Esophagus squamous epithelium (tissue), 4 donors: ENCODE measurements around the gene TMEFF2.

Experiments used
- POLR2A ChIP-seq, 4 donors: fragments of 450-650 bp; IDR thresholded peaks; one replicate each; pipeline ENCODE4 v1.6.1; 2017; ENCODE audit warnings: antibody characterized with exemption in 4 of 4, mild to moderate bottlenecking in 4 of 4, moderate library complexity in 3 of 4
- TF ChIP-seq, protein P1 (sequence below), 6 experiments: fragments of 450-650 bp in 4 of 6; fragments of 200-600 bp in 2 of 6; sonication (generic) in 2 of 6; IDR thresholded peaks; one replicate each; pipeline ENCODE4 v1.5.1; 2016 to 2019; ENCODE audit warnings: antibody characterized with exemption in 6 of 6, mild to moderate bottlenecking in 4 of 6, moderate library complexity in 4 of 6

DNA sequence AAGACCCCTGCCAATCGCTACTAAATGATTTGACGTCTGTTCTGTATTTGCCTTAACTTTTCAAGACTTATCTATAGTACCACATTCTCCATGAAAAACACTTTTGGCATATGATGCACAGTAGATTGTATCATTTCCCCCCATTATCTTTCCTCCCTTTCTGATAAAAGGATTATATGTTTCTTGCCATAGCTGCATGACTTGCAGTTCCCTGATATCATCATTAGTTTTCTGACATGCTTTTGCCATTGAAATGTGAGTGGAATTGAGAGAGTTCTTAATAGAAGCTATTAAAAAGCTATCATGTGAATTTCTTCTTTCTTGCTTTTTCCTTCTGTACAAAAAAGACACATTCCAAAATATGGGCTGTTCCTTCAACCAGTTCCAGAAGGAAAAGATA, 130.3 kb downstream of the TMEFF2 start:
- TF ChIP-seq, protein P1, sequence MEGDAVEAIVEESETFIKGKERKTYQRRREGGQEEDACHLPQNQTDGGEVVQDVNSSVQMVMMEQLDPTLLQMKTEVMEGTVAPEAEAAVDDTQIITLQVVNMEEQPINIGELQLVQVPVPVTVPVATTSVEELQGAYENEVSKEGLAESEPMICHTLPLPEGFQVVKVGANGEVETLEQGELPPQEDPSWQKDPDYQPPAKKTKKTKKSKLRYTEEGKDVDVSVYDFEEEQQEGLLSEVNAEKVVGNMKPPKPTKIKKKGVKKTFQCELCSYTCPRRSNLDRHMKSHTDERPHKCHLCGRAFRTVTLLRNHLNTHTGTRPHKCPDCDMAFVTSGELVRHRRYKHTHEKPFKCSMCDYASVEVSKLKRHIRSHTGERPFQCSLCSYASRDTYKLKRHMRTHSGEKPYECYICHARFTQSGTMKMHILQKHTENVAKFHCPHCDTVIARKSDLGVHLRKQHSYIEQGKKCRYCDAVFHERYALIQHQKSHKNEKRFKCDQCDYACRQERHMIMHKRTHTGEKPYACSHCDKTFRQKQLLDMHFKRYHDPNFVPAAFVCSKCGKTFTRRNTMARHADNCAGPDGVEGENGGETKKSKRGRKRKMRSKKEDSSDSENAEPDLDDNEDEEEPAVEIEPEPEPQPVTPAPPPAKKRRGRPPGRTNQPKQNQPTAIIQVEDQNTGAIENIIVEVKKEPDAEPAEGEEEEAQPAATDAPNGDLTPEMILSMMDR (IDR thresholded peaks at IDR 0.05) = no peak
- no peak for TF ChIP-seq POLR2A (IDR thresholded peaks at IDR 0.05)
